ENCODE data around the gene RTN4RL1.

The RTN4RL1 gene

DNA sequence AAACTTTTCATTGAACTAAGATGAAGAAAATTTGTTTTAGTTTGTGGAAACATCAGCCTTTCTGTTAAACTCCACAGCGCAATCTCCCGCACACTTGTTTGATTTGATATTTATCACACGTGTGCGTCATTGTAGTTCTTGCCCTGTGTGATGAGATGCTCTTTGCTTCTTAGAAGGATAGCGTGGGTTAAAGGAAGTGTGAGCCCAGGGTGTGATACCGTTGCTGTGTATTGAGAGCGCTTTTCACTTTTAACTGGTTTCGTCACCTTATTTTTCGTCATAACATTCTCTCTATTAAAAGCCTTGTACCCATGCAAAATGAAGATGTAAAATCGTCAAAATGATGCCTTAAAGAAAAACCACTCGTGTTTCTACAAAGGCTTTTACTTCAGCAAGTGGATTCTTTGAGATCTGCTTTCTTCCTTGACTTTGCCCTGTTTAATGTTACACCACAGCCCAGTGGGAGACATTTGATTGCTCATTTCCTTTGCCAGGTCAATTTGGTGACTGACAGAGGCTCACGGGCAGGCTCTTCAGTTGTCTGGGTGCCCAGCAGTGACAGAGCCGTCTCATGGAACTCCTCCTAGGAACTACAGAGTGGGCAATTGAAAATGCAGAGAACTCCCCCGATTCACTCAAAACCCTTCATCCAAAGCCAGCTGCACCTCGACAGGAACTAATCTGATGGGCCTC lies 134.2 kb downstream of the RTN4RL1 start:
- no peak for DNase-seq

DNA sequence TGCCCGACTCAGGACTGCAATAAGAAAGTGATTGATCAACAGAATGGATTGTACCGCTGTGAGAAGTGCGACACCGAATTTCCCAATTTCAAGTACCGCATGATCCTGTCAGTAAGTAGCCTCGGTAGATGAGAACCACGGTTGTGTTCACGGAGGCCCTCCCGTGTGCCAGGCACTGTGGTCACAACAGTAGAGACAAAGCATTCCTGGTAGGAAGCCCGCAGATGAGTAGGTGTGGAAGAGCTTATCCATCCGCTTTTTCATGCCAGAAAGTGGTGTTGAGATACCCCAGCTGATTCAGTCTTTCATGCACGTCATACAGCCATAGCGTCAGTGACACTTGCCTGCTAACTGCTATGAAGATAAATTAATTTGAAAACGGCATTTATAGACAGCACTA lies 136.4 kb downstream of the RTN4RL1 start:
- DNase-seq, result no peak

All from NCI-H1417 (cell line).